ENCODE results near the gene VN1R4.
"Not testable (repeated sequence)": the region's sequence is repeated elsewhere in the genome, so short reads cannot be mapped to it uniquely, and the experiment has no call there.

The VN1R4 gene

GRCh38 chr19:53267623-53268022, at the start of gene VN1R4:
TSS of gene VN1R4 (minus strand) at chr19:53267723. CDS start at chr19:53267665, 58 bp downstream.
- in situ Hi-C loops (cut with MboI; ENCODE audit: low pct_unique_long_range_greater_than_20kb, low sequenced_read_pairs, unreplicated experiment), result not testable (repeated sequence)

DNA sequence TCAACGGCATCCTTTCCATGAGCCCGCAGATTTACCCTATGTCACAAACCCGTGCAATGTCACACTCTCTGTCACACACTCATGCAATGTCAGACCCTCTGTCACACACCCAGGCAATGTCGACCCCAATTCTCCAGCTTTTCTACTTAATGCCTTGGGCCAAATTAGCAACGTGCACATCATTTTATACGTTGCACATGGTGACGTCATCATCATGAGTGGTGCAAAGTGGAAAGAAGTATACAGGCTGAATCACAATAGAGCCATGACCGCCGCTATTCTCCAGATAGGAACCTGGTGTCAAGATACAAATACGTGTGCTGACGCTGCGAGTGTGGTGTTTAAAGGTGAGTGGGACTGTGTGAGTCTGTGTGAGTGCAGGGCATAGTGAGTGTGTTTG, 44.4 kb upstream of the VN1R4 start:
- no peak for TF ChIP-seq CTCF (IDR thresholded peaks at IDR 0.05; ENCODE audit: extremely low read depth, insufficient read depth, missing control alignments)
- in situ Hi-C loops (cut with MboI; ENCODE audit: low pct_unique_long_range_greater_than_20kb, low sequenced_read_pairs, unreplicated experiment), result no loop called here
- no peak for DNase-seq (ENCODE audit: low spot score)

More at GRCh38 chr19:53267623-53268022, at the start of gene VN1R4:
- not testable (repeated sequence) for DNase-seq (ENCODE audit: low spot score)

DNA sequence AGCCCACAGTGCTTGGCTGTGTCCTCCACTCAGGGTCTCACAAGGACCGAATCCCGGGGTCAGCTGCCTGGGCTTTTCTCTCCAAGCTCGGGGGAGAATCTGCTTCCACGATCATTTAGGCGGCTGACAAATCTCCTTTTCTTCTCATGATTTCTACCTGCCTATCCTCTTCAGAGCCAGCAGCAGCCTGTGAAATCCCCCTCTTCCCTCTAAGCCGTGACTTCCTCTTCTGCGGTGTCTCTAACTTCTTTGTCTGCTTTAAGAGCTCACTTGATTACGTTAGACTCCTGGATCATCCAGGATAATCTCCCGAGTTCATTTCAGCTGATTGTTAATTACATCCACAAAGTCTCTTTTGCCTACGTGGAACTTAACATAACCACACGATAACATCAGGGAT, 43.5 kb upstream of the VN1R4 start:
- TF ChIP-seq CTCF (IDR thresholded peaks at IDR 0.05; ENCODE audit: extremely low read depth, insufficient read depth, missing control alignments), result no peak
- no peak for DNase-seq (ENCODE audit: low spot score)
- in situ Hi-C loops (cut with MboI; ENCODE audit: low pct_unique_long_range_greater_than_20kb, low sequenced_read_pairs, unreplicated experiment), result no loop called here

DNA sequence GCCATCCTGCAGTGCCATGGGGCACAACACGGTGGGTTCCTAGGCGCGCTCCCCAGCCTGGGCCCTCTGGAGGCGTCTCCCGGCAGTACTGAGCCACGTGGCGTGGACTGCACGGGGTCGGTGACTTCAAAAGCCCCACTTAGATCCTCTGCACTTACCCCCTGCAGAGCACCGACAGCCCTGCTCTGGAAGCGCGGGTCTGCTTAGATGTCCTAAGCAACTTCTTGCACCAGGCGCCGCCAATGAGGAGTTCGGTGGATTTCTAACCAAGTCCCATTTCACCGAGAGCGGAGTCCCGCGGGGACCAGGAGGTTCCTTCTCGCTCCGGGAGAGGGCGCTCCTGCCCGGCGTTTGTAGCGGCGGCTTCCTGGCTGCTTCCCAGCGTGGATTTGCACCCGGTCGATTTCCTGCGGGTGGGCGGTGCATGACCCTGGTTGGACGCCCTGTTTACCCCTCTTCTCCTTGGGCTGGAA, 40.9 kb upstream of the VN1R4 start:
- no peak for TF ChIP-seq CTCF (IDR thresholded peaks at IDR 0.05; ENCODE audit: extremely low read depth, insufficient read depth, missing control alignments)
- in situ Hi-C loops (cut with MboI; ENCODE audit: low pct_unique_long_range_greater_than_20kb, low sequenced_read_pairs, unreplicated experiment), result no loop called here
- DNase-seq (ENCODE audit: low spot score), result no peak

DNA sequence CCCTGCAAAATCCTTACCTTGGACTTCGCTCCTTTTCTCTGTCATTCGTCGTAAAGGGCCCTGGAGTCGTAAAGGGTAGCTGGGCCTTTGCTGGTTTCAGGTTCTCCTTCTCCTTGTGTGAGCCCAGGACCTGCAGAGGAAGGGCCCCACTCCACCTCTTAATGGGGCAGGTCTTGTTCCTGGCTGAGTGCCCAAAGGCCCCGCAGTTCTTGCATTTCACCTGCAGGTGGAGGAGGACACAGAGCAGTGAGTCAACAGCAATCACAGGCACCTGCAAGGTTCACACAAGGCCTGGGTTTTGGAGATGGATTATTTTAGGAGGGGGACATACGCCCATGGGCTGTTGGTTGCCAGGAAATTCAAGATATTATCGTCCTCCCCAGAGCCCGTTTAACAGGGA, 33.8 kb upstream of the VN1R4 start:
- DNase-seq (ENCODE audit: low spot score); in situ Hi-C loops (cut with MboI; ENCODE audit: low pct_unique_long_range_greater_than_20kb, low sequenced_read_pairs, unreplicated experiment): not testable (repeated sequence)

- DNase-seq (ENCODE audit: low spot score), result no peak
- no peak for TF ChIP-seq CTCF (IDR thresholded peaks at IDR 0.05; ENCODE audit: extremely low read depth, insufficient read depth, missing control alignments)
- in situ Hi-C loops (cut with MboI; ENCODE audit: low pct_unique_long_range_greater_than_20kb, low sequenced_read_pairs, unreplicated experiment), result no loop called here
Measured at GRCh38 chr19:53294786-53295441, 27.4 kb upstream of the VN1R4 start.

GRCh38 chr19:53290758-53291549, 23.4 kb upstream of the VN1R4 start:
- no peak for DNase-seq (ENCODE audit: low spot score)
- in situ Hi-C loops (cut with MboI; ENCODE audit: low pct_unique_long_range_greater_than_20kb, low sequenced_read_pairs, unreplicated experiment), result no loop called here
- no peak for TF ChIP-seq CTCF (IDR thresholded peaks at IDR 0.05; ENCODE audit: extremely low read depth, insufficient read depth, missing control alignments)

All from GM13977 (cell line).